Loucy (cell line): ENCODE data around the gene CYP4F2.
"Not testable (repeated sequence)": the region's sequence is repeated elsewhere in the genome, so short reads cannot be mapped to it uniquely, and the experiment has no call there.

Experiments
- CTCF ChIP-seq: fragments of 200-600 bp; sonication (generic); conservative IDR thresholded peaks from 2 replicates; pipeline ENCODE4 v1.5.1; 2014; ENCODE audit warnings: mild to moderate bottlenecking, antibody characterized with exemption, low read length
- EZH2phosphoT487 ChIP-seq: fragments of 200-600 bp; IDR thresholded peaks from 2 replicates; pipeline ENCODE4 v1.6.1; 2018; ENCODE audit warnings: antibody characterized with exemption, mild to moderate bottlenecking, moderate library complexity, borderline replicate concordance

DNA sequence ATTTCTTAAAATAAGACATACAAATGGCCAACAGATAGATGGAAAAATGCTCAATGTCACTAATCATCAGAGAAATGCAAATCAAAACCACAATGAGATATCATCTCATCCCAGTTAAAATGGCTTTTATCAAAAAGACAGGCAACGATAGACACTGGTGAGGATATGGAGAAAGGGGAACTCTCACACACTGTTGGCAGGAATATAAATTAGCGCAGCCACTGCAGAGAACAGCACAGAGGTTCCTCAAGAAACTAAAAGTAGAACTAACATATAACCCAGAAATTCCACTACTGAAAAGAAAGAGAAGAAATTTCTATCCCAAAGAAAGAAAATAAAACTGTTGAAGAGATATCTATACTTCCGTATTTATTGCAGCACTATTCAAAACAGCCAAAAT, 14.5 kb downstream of the CYP4F2 start:
- not testable (repeated sequence) for TF ChIP-seq CTCF, EZH2phosphoT487
